ENCODE measurements around the gene GRK5. TPM values are rescaled to one million over a fixed set of nuclear protein-coding genes. Genes with fewer than 3 reads are reported as not detected.

GRK5 gene
- total RNA-seq, 1 donor from 2014 or later = 21.3 TPM

GRCh38 chr10:119316729-119317097, 109.3 kb downstream of the GRK5 start:
- POLR2A ChIA-PET = interaction anchor here (0.6 to 3.7 kb wide), 4 partner anchors 10 to 110 kb away, joined by 3 to 17 read pairs (median 7); partner anchors contain the start of gene GRK5
- no peak overlapping the region for H3K27ac Mint-ChIP-seq
- no peak overlapping the region for H3K4me3 Mint-ChIP-seq
- no peaks in the 10 kb centered on the region for H3K27me3 Mint-ChIP-seq
- no peak for TF ChIP-seq CTCF (IDR thresholded peaks at IDR 0.05)
- no peaks in the 10 kb centered on the region for H3K9me3 Mint-ChIP-seq
- DNase-seq = no peak
- peaks cover 9% of the 10 kb centered on the region for H3K36me3 Mint-ChIP-seq (ENCODE audit: low read depth)
- no peak for ATAC-seq (ENCODE audit: low read depth)
- H3K4me1 Mint-ChIP-seq = peaks cover 94% of the 10 kb centered on the region
- CTCF ChIA-PET = no interaction called here
- intact Hi-C loops (cut with micrococcal nuclease) = loop anchor here (1.0 kb wide), 1 partner anchor 12 kb away; no protein-coding TSS in a partner anchor

GRCh38 chr10:119318411-119319160, 111.2 kb downstream of the GRK5 start:
- Mint-ChIP-seq H3K27ac (no peak overlapping the region), H3K36me3 (ENCODE audit: low read depth) (peaks cover 9% of the 10 kb centered on the region), H3K4me1 (peaks cover 90% of the 10 kb centered on the region), H3K27me3 (no peaks in the 10 kb centered on the region), H3K4me3 (no peak overlapping the region), H3K9me3 (no peaks in the 10 kb centered on the region)
- DNase-seq = no peak
- POLR2A ChIA-PET = interaction anchor here (1.0 kb wide), 1 partner anchor 12 kb away, joined by 3 read pairs; no protein-coding TSS in a partner anchor
- intact Hi-C loops (cut with micrococcal nuclease) = no loop called here
- no peak for TF ChIP-seq CTCF (IDR thresholded peaks at IDR 0.05)
- ATAC-seq (ENCODE audit: low read depth) = no peak
- CTCF ChIA-PET = interaction anchor here (1.4 kb wide), 1 partner anchor 112 kb away, joined by 4 read pairs; no protein-coding TSS in a partner anchor

- POLR2A ChIA-PET = interaction anchor here (1.0 kb wide), 1 partner anchor 13 kb away, joined by 3 read pairs; no protein-coding TSS in a partner anchor
- ATAC-seq (ENCODE audit: low read depth) = no peak
- TF ChIP-seq CTCF (IDR thresholded peaks at IDR 0.05) = no peak
- Mint-ChIP-seq H3K4me1 (peaks cover 82% of the 10 kb centered on the region), H3K36me3 (ENCODE audit: low read depth) (peaks cover 9% of the 10 kb centered on the region), H3K27me3 (no peaks in the 10 kb centered on the region), H3K9me3 (no peaks in the 10 kb centered on the region), H3K4me3 (no peak overlapping the region), H3K27ac (no peak overlapping the region)
- CTCF ChIA-PET = no interaction called here
- no peak for DNase-seq
- intact Hi-C loops (cut with micrococcal nuclease) = no loop called here
Observed at GRCh38 chr10:119319161-119319919, 112.0 kb downstream of the GRK5 start.

- intact Hi-C loops (cut with micrococcal nuclease) = no loop called here
- no peak overlapping the region for H3K27ac Mint-ChIP-seq
- ChIA-PET POLR2A (no interaction called here), CTCF (no interaction called here)
- no peak for DNase-seq
- peaks cover 81% of the 10 kb centered on the region for H3K4me1 Mint-ChIP-seq
- H3K4me3 Mint-ChIP-seq = no peak overlapping the region
- no peak for ATAC-seq (ENCODE audit: low read depth)
- no peak for TF ChIP-seq CTCF (IDR thresholded peaks at IDR 0.05)
- H3K27me3 Mint-ChIP-seq = no peaks in the 10 kb centered on the region
- peaks cover 11% of the 10 kb centered on the region for H3K36me3 Mint-ChIP-seq (ENCODE audit: low read depth)
- H3K9me3 Mint-ChIP-seq = no peaks in the 10 kb centered on the region
Observed at GRCh38 chr10:119319920-119320258, 112.5 kb downstream of the GRK5 start.

- ChIA-PET POLR2A (interaction anchor here (0.6 to 1.0 kb wide), 3 partner anchors 12 to 277 kb away, joined by 3 read pairs; no protein-coding TSS in a partner anchor), CTCF (interaction anchor here (1.3 kb wide), 1 partner anchor 110 kb away, joined by 3 read pairs; no protein-coding TSS in a partner anchor)
- Mint-ChIP-seq H3K36me3 (ENCODE audit: low read depth) (peaks cover 15% of the 10 kb centered on the region), H3K27ac (peak overlapping the region; percentile 19), H3K4me3 (no peak overlapping the region), H3K27me3 (no peaks in the 10 kb centered on the region), H3K9me3 (no peaks in the 10 kb centered on the region), H3K4me1 (peaks cover 72% of the 10 kb centered on the region)
- intact Hi-C loops (cut with micrococcal nuclease) = no loop called here
- DNase-seq = no peak
- ATAC-seq (ENCODE audit: low read depth) = peak; percentile 47
- TF ChIP-seq CTCF (IDR thresholded peaks at IDR 0.05) = no peak
Observed at GRCh38 chr10:119320981-119321380, 113.6 kb downstream of the GRK5 start.

All from activated B cell treated with CpG ODN at 0.5 μM for 24 hours (primary cell).